Mesendoderm (in vitro differentiated cells): Measurements from ENCODE around the gene FUZ.
A peak's percentile ranks its signal among the peaks of the same experiment; 100 is the strongest.
"Not testable (repeated sequence)": the region's sequence is repeated elsewhere in the genome, so short reads cannot be mapped to it uniquely, and the experiment has no call there.

ENCODE experiments used
- DNase-seq: peaks from one replicate; pipeline ENCODE4 v3.0.0; 2013
- H2AK5ac ChIP-seq: 2 replicates; pipeline ENCODE4 v1.6.1; 2013; ENCODE audit warnings: low read length, inconsistent platforms
- H2BK120ac ChIP-seq: 2 replicates; pipeline ENCODE4 v1.6.1; 2013; ENCODE audit warnings: low read depth, mild to moderate bottlenecking, low read length, moderate library complexity, mixed read lengths
- H2BK15ac ChIP-seq: replicated peaks from 2 replicates; pipeline ENCODE4 v1.6.1; 2013; ENCODE audit warnings: low read depth, mild to moderate bottlenecking, moderate library complexity
- H2BK5ac ChIP-seq: 2 replicates; pipeline ENCODE4 v1.6.1; 2013; ENCODE audit warnings: low read length, inconsistent platforms
- H3K18ac ChIP-seq: 2 replicates; pipeline ENCODE4 v1.6.1; 2013; ENCODE audit warnings: mild to moderate bottlenecking, low read length, mixed read lengths
- H3K23ac ChIP-seq: one replicate; pipeline ENCODE4 v1.6.1; 2013; ENCODE audit warnings: low read length
- H3K27ac ChIP-seq: 2 replicates; pipeline ENCODE4 v1.5.1; 2013; ENCODE audit warnings: low read depth, mild to moderate bottlenecking, inconsistent platforms, low read length, moderate library complexity
- H3K27me3 ChIP-seq: 2 replicates; pipeline ENCODE4 v1.6.1; 2013; ENCODE audit warnings: low read length, control low read depth, mild to moderate bottlenecking, inconsistent platforms; ENCODE audit not compliant: insufficient read depth, poor library complexity
- H3K36me3 ChIP-seq: 2 replicates; pipeline ENCODE4 v1.6.1; 2013; ENCODE audit warnings: low read length, inconsistent platforms; ENCODE audit not compliant: control insufficient read depth, insufficient read depth
- H3K4ac ChIP-seq: one replicate; pipeline ENCODE4 v1.6.1; 2013; ENCODE audit warnings: low read depth, mild to moderate bottlenecking, low read length, moderate library complexity
- H3K4me1 ChIP-seq: 2 replicates; pipeline ENCODE4 v1.6.1; 2013; ENCODE audit warnings: low read depth, low read length, inconsistent platforms; ENCODE audit not compliant: control insufficient read depth
- H3K4me2 ChIP-seq: 2 replicates; pipeline ENCODE4 v1.6.1; 2013; ENCODE audit warnings: low read length
- H3K4me3 ChIP-seq: 2 replicates; pipeline ENCODE4 v1.5.1; 2013; ENCODE audit warnings: mild to moderate bottlenecking, low read length
- H3K56ac ChIP-seq: one replicate; pipeline ENCODE4 v1.6.1; 2013; ENCODE audit warnings: low read length
- H3K79me1 ChIP-seq: 2 replicates; pipeline ENCODE4 v1.6.1; 2013; ENCODE audit warnings: low read length, inconsistent platforms
- H3K79me2 ChIP-seq: 2 replicates; pipeline ENCODE4 v1.6.1; 2013; ENCODE audit warnings: mild to moderate bottlenecking, low read length; ENCODE audit not compliant: control insufficient read depth, insufficient read depth
- H3K9ac ChIP-seq: 2 replicates; pipeline ENCODE4 v1.6.1; 2013; ENCODE audit warnings: low read length, inconsistent platforms
- H4K5ac ChIP-seq: one replicate; pipeline ENCODE4 v1.6.1; 2013; ENCODE audit warnings: low read length
- H4K8ac ChIP-seq: one replicate; pipeline ENCODE4 v1.6.1; 2013; ENCODE audit warnings: low read depth, mild to moderate bottlenecking, control low read depth, low read length, moderate library complexity
- WGBS: extraction: QIAGEN DNeasy Blood & Tissue Kit; methylation state at CpG from one replicate; pipeline ENCODE4 v1.1.7; 2013; ENCODE audit warnings: low lambda C conversion rate, missing lambda C conversion rate; ENCODE audit not compliant: insufficient coverage; ENCODE audit errors: extremely low coverage; 5-methylcytosine and 5-hydroxymethylcytosine counted together

Gene FUZ

DNA sequence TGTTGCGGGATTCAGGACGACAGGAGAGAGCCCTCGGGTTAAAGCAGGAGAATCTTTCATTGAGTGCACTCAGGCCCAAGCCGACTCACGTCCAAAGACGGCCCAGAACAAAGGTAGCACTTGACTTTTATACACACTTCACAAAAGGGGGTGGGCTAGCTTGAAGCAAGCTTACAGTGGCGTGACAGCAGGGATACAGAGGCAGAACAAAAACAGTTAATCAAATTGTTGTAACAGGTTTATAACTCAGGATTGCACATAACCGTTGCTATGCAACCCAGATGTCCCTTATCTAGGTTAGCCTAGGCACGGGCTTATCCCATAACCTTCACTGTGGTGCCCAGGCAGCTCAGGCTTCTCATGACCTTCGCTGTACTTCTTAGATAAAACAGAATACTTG lies 7.0 kb upstream of the FUZ start:
- Histone ChIP-seq H2BK5ac (no peak overlapping the region), H3K18ac (no peak overlapping the region), H3K27ac (no peak overlapping the region), H3K56ac (no peak overlapping the region), H2AK5ac (no peak overlapping the region), H2BK120ac (no peak overlapping the region), H3K4me1 (no peaks in the 10 kb centered on the region), H3K4me3 (no peak overlapping the region), H4K8ac (no peak overlapping the region), H3K23ac (no peak overlapping the region), H3K27me3 (no peaks in the 10 kb centered on the region), H3K4ac (no peak overlapping the region), H2BK15ac (no peak overlapping the region), H3K79me1 (peaks cover 12% of the 10 kb centered on the region), H3K79me2 (peaks cover 14% of the 10 kb centered on the region), H3K9ac (no peak overlapping the region), H3K36me3 (peaks cover 2% of the 10 kb centered on the region), H4K5ac (no peak overlapping the region), H3K4me2 (no peak overlapping the region)
- no CpG with 5 or more reads among the region's 10 CpGs for WGBS
- no peak for DNase-seq

DNA sequence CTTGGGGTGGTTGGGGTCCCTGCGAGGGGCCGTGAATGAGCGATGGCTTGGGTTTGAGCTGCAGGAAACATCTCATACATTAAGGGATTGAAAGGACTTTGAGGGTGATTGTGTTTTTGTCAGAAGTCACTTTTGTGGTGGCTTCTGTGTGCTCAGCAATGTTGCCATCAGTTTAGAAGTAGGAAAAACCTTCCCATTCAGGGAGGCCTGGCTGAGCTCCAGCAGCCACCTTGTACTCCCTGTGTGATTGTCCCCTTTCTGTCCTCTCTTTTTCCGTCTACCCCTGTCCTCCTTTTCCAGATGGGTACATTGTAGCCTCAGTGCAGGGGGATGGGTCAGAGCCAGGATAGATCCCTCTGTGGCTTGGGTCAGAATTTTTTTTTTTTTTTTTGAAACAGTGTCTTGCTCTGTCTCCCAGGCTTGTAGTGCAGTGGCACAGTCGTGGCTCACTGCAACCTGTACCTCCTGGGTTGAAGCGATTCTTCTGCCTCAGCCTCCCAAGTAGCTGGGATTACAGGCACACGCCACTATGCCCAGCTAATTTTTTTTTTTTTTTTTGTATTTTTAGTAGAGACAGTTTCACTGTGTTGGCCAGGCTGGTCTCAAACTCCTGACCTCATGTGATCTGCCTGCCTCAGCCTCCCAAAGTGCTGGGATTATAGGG lies 6.5 kb upstream of the FUZ start:
- not testable (repeated sequence) for H3K4me1 ChIP-seq, H3K23ac ChIP-seq, H2AK5ac ChIP-seq, H3K27ac ChIP-seq, H2BK5ac ChIP-seq, H3K4me3 ChIP-seq, H2BK15ac ChIP-seq, H3K18ac ChIP-seq, H2BK120ac ChIP-seq, H3K4ac ChIP-seq, DNase-seq, H4K5ac ChIP-seq, H3K36me3 ChIP-seq, H4K8ac ChIP-seq, H3K27me3 ChIP-seq
- Histone ChIP-seq H3K79me2 (peaks cover 14% of the 10 kb centered on the region), H3K9ac (peak overlapping the region; percentile 74), H3K79me1 (peaks cover 12% of the 10 kb centered on the region), H3K4me2 (peak overlapping the region; percentile 23), H3K56ac (peak overlapping the region; percentile 90)
- WGBS = no CpG with 5 or more reads among the region's 7 CpGs

DNA sequence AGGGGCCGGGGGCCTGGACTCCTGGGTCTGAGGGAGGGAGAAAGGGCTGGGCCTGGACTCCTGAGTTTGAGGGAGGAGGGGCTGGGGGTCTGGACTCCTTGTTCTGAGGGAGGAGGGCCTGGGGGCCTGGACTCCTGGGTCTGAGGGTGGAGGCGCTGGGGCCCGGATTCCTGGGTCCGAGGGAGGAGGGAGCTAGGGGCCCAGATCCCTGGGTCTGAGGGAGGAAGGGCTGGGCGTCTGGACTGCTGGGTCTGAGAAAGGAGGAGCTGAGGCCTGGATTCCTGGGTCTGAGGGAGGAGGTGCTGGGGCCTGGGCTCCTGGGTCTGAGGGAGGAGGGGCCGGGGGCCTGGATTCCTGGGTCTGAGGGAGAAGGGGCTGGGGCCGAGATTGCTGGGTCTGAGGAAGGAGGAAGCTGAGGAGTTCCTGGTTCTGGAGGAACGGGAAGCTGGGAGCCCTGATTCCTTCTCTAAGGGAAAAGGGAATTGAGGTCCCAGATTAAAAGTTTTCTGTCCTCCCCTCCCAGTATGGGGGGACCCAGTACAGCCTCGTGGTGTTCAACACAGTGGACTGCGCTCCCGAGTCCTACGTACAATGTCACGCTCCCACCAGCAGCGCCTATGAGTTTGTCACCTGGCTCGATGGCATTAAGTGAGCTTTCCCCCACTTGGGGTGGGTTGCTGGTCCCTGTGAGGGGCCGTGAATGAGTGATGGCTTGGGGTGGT lies 5.7 kb upstream of the FUZ start:
- no peak overlapping the region for H4K8ac ChIP-seq
- H3K4me3 ChIP-seq = peak overlapping the region; percentile 56
- H3K79me2 ChIP-seq = peaks cover 14% of the 10 kb centered on the region
- H2AK5ac ChIP-seq = no peak overlapping the region
- no peak overlapping the region for H3K23ac ChIP-seq
- H4K5ac ChIP-seq = no peak overlapping the region
- peak overlapping the region; percentile 74 for H3K9ac ChIP-seq
- WGBS = no CpG with 5 or more reads among the region's 16 CpGs
- H3K27me3 ChIP-seq = no peaks in the 10 kb centered on the region
- H3K18ac ChIP-seq = peak overlapping the region; percentile 7
- H3K4ac ChIP-seq = peak overlapping the region; percentile 40
- H3K79me1 ChIP-seq = peaks cover 10% of the 10 kb centered on the region
- H3K36me3 ChIP-seq = peaks cover 2% of the 10 kb centered on the region
- H3K56ac ChIP-seq = peak overlapping the region; percentile 90
- peak overlapping the region; percentile 23 for H3K4me2 ChIP-seq
- H2BK5ac ChIP-seq = no peak overlapping the region
- no peak for DNase-seq
- H3K27ac ChIP-seq = no peak overlapping the region
- H2BK120ac ChIP-seq = no peak overlapping the region
- no peaks in the 10 kb centered on the region for H3K4me1 ChIP-seq
- H2BK15ac ChIP-seq = no peak overlapping the region

DNA sequence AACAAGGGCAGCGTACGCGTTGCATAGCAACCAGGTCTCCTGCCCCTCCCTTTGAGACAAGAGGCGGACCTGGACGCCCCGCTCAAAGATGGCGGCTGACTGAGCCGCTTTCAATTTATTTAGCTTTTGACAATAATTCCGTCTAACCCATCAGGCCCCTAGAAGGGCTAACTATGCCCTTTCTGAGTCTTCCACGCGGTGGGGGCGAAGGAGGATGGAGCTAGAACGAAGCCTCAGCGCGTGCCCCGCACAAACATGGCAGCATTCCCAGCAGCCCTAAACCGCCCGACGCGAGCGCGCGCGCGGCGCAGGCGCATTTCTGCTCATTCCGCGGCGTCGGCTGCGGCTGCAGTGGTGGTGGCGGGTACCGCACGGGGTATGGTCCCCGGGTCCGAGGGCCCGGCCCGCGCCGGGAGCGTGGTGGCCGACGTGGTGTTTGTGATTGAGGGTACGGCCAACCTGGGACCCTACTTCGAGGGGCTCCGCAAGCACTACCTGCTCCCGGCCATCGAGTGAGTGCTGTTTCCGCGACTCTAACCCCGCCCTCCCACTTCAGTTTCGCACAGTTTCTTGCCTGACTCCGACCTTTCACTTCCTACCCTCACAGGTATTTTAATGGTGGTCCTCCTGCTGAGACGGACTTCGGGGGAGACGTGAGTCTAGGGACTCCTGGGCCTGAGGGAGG lies 5.0 kb upstream of the FUZ start, which contains the start of gene MED25:
TSS of gene MED25 (plus strand) at position 326 of the 685 bp plus-strand sequence. CDS start at position 379, 53 bp downstream.
- peak within 1 kb of the TSS; percentile 90 for H3K56ac ChIP-seq
- H3K79me2 ChIP-seq = peaks cover 11% of the 10 kb centered on the region
- H3K79me1 ChIP-seq = peaks cover 7% of the 10 kb centered on the region
- H4K8ac ChIP-seq = no peak within 1 kb of the TSS
- no peak within 1 kb of the TSS for H4K5ac ChIP-seq
- H3K36me3 ChIP-seq = no peaks in the 10 kb centered on the region
- no peak within 1 kb of the TSS for H2BK15ac ChIP-seq
- H3K27ac ChIP-seq = no peak within 1 kb of the TSS
- peak within 1 kb of the TSS; percentile 56 for H3K4me3 ChIP-seq
- H2BK5ac ChIP-seq = no peak within 1 kb of the TSS
- no CpG with 5 or more reads among the region's 57 CpGs for WGBS
- peak within 1 kb of the TSS; percentile 61 for H3K4me2 ChIP-seq
- no peaks in the 10 kb centered on the region for H3K4me1 ChIP-seq
- peak within 1 kb of the TSS; percentile 7 for H3K18ac ChIP-seq
- no peak within 1 kb of the TSS for H2BK120ac ChIP-seq
- DNase-seq = peak; percentile 90
- no peak within 1 kb of the TSS for H2AK5ac ChIP-seq
- peak within 1 kb of the TSS; percentile 40 for H3K4ac ChIP-seq
- no peaks in the 10 kb centered on the region for H3K27me3 ChIP-seq
- H3K9ac ChIP-seq = peak within 1 kb of the TSS; percentile 74
- H3K23ac ChIP-seq = no peak within 1 kb of the TSS

DNA sequence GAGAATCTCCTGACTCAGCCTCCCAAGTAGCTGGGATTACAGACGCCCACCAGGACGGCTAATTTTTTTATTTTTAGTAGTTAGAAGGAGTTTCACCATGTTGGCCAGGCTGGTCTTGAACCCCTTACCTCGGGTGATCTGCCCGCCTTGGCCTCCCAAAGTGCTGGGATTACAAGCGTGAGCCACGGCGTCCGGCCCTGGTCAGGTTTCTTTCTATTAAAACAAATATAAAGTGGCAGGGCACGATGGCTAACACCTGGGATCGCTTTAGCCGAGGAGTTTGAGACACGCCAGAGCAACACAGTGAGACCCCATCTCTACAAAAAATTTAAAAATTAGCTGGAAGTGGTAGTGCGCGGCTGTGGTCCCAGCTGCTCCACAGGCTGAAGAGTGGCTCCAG lies 3.5 kb upstream of the FUZ start:
- H3K27me3 ChIP-seq = no peaks in the 10 kb centered on the region
- peaks cover 6% of the 10 kb centered on the region for H3K79me1 ChIP-seq
- H3K79me2 ChIP-seq = peaks cover 11% of the 10 kb centered on the region
- H2BK5ac ChIP-seq = no peak overlapping the region
- DNase-seq = no peak
- no peak overlapping the region for H2BK15ac ChIP-seq
- no peak overlapping the region for H2AK5ac ChIP-seq
- H3K4ac ChIP-seq = no peak overlapping the region
- no CpG with 5 or more reads among the region's 14 CpGs for WGBS
- no peak overlapping the region for H3K9ac ChIP-seq
- H3K23ac ChIP-seq = no peak overlapping the region
- no peaks in the 10 kb centered on the region for H3K36me3 ChIP-seq
- H3K4me2 ChIP-seq = no peak overlapping the region
- H3K4me3 ChIP-seq = no peak overlapping the region
- H4K8ac ChIP-seq = no peak overlapping the region
- no peaks in the 10 kb centered on the region for H3K4me1 ChIP-seq
- no peak overlapping the region for H4K5ac ChIP-seq
- no peak overlapping the region for H2BK120ac ChIP-seq
- no peak overlapping the region for H3K56ac ChIP-seq
- H3K27ac ChIP-seq = no peak overlapping the region
- H3K18ac ChIP-seq = no peak overlapping the region
